GM21526 (cell line): ENCODE data around the gene MIDN.

Experiments used
- ATAC-seq: cut with Tn5 transposase; IDR thresholded peaks from one replicate; pipeline ENCODE4 v1.9.1; 2021; ENCODE audit warnings: moderate library complexity; ENCODE audit not compliant: unreplicated experiment, low FRiP score

The MIDN gene

GRCh38 chr19:1231729-1232637, 16.4 kb upstream of the MIDN start:
- ATAC-seq = no peak

GRCh38 chr19:1232652-1233072, 15.7 kb upstream of the MIDN start:
- no peak for ATAC-seq

GRCh38 chr19:1233115-1233667, 15.2 kb upstream of the MIDN start:
- ATAC-seq = no peak

- ATAC-seq = no peak
These were observed 14.1 kb upstream of the MIDN start for GRCh38 chr19:1234051-1234954.

GRCh38 chr19:1234955-1235380, 13.4 kb upstream of the MIDN start:
- no peak for ATAC-seq

GRCh38 chr19:1235625-1236538, 12.5 kb upstream of the MIDN start:
- ATAC-seq = no peak

GRCh38 chr19:1236576-1236975, 11.8 kb upstream of the MIDN start:
- ATAC-seq = no peak

- no peak for ATAC-seq
These were observed 11.2 kb upstream of the MIDN start for GRCh38 chr19:1237027-1237659.

GRCh38 chr19:1237754-1238368, 10.5 kb upstream of the MIDN start, which contains the start of gene CBARP:
TSS of gene CBARP (minus strand) at chr19:1238005. CDS start at chr19:1236100, 1,905 bp downstream.
- ATAC-seq = no peak

- no peak for ATAC-seq
These were observed 9.7 kb upstream of the MIDN start for GRCh38 chr19:1238369-1239303.

- no peak for ATAC-seq
These were observed 9.0 kb upstream of the MIDN start for GRCh38 chr19:1239420-1239795.

- no peak for ATAC-seq
These were observed 8.3 kb upstream of the MIDN start for GRCh38 chr19:1239796-1240737.

- no peak for ATAC-seq
These were observed 7.5 kb upstream of the MIDN start for GRCh38 chr19:1240925-1241324.

- ATAC-seq = peak; percentile 31
These were observed 6.8 kb upstream of the MIDN start, which contains the start of gene ATP5F1D for GRCh38 chr19:1241417-1242095. TSS of gene ATP5F1D (plus strand) at chr19:1241751. CDS start at chr19:1241851, 100 bp downstream.

- no peak for ATAC-seq
These were observed 4.4 kb upstream of the MIDN start for GRCh38 chr19:1243768-1244692.
